SK-N-MC (cell line): ENCODE results near the gene CPAMD8.

Source experiments
- EZH2 ChIP-seq: fragments of 200-600 bp; sonication (generic); IDR thresholded peaks from one replicate; pipeline ENCODE4 v1.6.1; 2017; ENCODE audit warnings: antibody characterized with exemption
- POLR2AphosphoS5 ChIP-seq: IDR thresholded peaks from 2 replicates; pipeline ENCODE4 v1.6.1; 2012; ENCODE audit warnings: mild to moderate bottlenecking, low read depth, low read length, borderline replicate concordance

GRCh38 chr19:16880884-16881554 lies 145.6 kb downstream of the CPAMD8 start:
- TF ChIP-seq EZH2 (no peak), POLR2AphosphoS5 (no peak; the same call in 1 of the 2 replicates)
